Measurements from ENCODE around the gene PANX1. TPM values are rescaled to one million over a fixed set of nuclear protein-coding genes. Genes with fewer than 3 reads are reported as not detected.
"Not testable (repeated sequence)": the region's sequence is repeated elsewhere in the genome, so short reads cannot be mapped to it uniquely, and the experiment has no call there.

The PANX1 gene
- total RNA-seq, 2 donors from 2014 or later, result 9.6 to 16.5 TPM

DNA sequence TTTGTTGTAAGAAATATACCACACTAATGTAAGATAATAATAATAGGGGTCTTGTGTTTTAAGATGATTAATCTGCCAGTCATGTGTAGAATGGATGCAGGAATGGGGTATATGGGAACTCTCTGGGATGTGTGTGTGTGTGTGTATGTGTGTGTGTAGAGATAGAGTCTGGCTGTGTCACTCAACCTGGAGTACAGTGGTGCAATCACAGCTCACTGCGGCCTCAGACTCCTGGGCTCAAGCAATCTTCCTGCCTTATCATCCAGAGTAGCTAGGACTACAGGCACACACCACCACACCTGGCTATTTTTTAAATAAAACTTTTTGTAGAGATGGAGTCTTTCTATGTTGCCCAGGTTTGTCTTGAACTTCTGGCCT is 11.5 kb upstream of the PANX1 start:
- Mint-ChIP-seq H3K4me3 (no peak overlapping the region), H3K27me3 (peaks cover 4% of the 10 kb centered on the region), H3K9me3 (peaks cover 4% of the 10 kb centered on the region), H3K36me3 (ENCODE audit: low read depth) (no peaks in the 10 kb centered on the region), H3K4me1 (no peaks in the 10 kb centered on the region), H3K27ac (no peak overlapping the region)
- ATAC-seq (replicated peaks), result no peak

DNA sequence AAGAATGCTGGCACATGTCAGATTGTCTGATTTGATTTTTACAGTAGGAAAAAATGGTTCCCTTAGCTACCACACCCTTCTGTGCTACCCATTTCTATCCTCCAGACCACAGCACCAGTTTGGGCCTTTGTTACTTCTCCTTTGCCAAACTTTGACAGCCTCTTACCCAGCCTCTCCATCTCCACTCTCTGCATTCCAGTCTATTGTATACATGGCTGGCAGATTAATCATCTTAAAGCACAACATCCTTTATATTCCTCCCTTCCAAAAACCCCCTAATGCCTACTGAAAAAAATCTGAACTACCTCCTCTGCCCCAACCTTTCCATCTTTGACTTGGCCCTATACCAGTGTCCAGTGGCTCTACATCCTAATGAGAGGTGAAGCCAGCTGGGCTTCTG is 10.8 kb upstream of the PANX1 start:
- Mint-ChIP-seq H3K27me3 (peaks cover 4% of the 10 kb centered on the region), H3K4me3 (no peak overlapping the region), H3K9me3 (peaks cover 4% of the 10 kb centered on the region), H3K36me3 (ENCODE audit: low read depth) (no peaks in the 10 kb centered on the region), H3K27ac (no peak overlapping the region), H3K4me1 (no peaks in the 10 kb centered on the region)
- ATAC-seq (replicated peaks), result no peak

DNA sequence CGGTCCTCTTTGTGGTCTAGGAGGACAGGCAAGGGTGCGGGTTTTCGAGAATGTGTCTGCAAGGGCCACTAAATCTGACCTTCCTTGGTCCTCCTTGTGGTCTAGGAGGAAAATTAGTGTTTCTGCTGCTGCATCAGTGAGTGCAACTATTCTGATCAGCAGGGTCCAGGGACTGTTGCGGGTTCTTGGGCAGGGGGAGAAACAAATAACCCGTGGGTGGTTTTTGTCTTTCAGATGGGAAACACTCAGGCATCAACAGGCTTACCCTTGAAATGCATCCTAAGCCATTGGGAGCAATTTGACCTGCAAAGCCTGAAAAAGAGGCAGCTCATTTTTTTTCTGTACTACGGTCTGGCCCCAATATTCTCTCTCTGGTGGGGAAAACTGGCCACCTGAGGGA is 9.0 kb upstream of the PANX1 start:
- H3K36me3 Mint-ChIP-seq (ENCODE audit: low read depth); H3K4me1 Mint-ChIP-seq; ATAC-seq (replicated peaks); H3K9me3 Mint-ChIP-seq; H3K27me3 Mint-ChIP-seq; H3K4me3 Mint-ChIP-seq; H3K27ac Mint-ChIP-seq: not testable (repeated sequence)

DNA sequence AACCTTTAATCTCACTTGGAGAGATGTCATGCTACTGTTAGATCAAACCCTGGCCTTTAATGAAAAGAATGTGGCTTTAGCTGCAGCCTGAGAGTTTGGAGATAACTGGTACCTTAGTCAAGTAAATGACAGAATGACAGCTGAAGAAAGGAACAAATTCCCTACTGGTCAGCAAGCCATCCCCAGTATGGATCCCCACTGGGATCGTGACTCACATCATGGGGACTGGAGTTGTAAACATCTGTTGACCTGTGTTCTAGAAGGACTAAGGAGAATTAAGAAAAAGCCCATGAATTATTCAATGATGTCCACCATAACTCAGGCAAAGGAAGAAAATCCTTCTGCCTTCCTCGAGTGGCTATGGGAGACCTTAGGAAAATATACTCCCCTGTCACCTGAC is 8.1 kb upstream of the PANX1 start:
- H3K27ac Mint-ChIP-seq; H3K4me1 Mint-ChIP-seq; H3K27me3 Mint-ChIP-seq; H3K4me3 Mint-ChIP-seq; H3K9me3 Mint-ChIP-seq; ATAC-seq (replicated peaks); H3K36me3 Mint-ChIP-seq (ENCODE audit: low read depth): not testable (repeated sequence)

DNA sequence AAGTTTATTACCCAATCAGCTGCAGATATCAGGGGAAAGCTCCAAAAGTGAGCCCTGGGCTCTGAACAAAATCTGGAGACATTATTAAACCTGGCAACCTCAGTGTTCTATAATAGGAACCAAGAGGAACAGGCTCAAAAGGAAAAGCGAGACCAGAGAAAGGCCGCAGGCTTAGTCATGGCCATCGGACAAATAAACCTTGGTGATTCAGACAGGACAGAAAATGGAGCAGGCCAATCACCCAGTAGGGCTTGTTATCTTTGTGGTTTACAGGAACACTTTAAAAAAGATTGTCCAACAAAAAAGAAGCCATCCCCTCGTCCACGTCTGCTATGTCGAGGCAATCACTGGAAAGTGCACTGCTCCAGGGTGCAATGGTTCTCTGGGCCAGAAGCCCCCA is 7.7 kb upstream of the PANX1 start:
- H3K27me3 Mint-ChIP-seq, result no peaks in the 10 kb centered on the region
- no peaks in the 10 kb centered on the region for H3K36me3 Mint-ChIP-seq (ENCODE audit: low read depth)
- no peaks in the 10 kb centered on the region for H3K4me1 Mint-ChIP-seq
- H3K4me3 Mint-ChIP-seq, result no peak overlapping the region
- no peak overlapping the region for H3K27ac Mint-ChIP-seq
- no peak for ATAC-seq (replicated peaks)
- no peaks in the 10 kb centered on the region for H3K9me3 Mint-ChIP-seq

DNA sequence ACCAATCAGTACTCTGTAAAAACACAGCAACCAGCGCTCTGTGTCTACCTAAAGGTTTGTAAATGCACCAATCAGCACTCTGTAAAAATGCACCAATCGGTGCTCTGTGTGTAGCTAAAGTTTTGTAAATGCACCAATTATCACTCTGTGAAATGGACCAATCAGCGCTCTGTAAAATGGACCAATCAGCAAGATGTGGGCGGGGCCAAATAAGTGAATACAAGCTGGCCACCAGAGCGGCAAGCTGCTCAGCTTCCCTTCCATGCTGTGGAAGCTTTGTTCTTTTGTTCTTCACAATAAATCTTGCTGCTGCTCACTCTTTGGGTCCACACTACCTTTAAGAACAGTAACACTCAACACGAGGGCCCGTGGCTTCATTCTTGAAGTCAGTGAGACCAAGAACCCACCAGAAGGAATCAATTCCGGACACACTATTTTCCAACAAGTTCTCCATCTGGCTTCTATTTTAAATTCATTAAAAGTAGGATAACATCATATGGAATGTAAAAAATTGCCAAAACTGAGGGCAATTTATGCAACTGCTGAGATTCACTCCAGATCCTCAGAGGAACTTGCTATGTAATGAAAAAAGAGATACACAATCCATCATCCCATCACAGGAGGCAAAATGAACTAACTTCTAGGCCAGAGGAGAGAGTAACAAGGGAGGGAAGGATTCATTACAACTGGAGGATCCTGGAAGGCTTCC is 3.1 kb upstream of the PANX1 start:
- ATAC-seq (replicated peaks), result no peak
- no peaks in the 10 kb centered on the region for H3K27me3 Mint-ChIP-seq

DNA sequence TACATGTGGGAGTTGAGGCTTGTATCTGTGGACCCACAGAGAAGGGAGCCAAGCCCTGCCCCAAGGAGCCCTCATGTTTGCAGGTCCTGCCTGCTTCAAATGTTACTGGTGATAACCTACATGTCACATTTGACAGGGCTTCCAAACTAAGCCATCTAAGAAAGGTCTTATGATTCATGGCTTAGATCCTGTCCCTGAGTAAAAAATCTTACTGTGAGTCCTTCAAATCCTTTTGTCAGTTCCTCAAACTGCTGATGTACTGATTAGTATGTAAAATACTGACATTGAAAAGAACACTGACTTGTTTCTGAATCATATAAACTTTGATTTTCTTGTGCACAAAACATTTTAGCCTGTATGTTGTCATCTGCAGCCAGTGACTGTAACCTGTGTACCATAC is 1.0 kb upstream of the PANX1 start:
- no peak overlapping the region for H3K4me3 Mint-ChIP-seq
- H3K27ac Mint-ChIP-seq, result peak overlapping the region; percentile 89
- no peaks in the 10 kb centered on the region for H3K36me3 Mint-ChIP-seq (ENCODE audit: low read depth)
- H3K4me1 Mint-ChIP-seq, result peaks cover 10% of the 10 kb centered on the region
- H3K9me3 Mint-ChIP-seq, result no peaks in the 10 kb centered on the region
- no peak for ATAC-seq (replicated peaks)
- no peaks in the 10 kb centered on the region for H3K27me3 Mint-ChIP-seq

More for the DNA sequence above, 3.1 kb upstream of the PANX1 start:
- H3K4me3 Mint-ChIP-seq, result no peak overlapping the region
- H3K36me3 Mint-ChIP-seq (ENCODE audit: low read depth), result no peaks in the 10 kb centered on the region
- no peaks in the 10 kb centered on the region for H3K9me3 Mint-ChIP-seq
- peaks cover 10% of the 10 kb centered on the region for H3K4me1 Mint-ChIP-seq
- H3K27ac Mint-ChIP-seq, result no peak overlapping the region

DNA sequence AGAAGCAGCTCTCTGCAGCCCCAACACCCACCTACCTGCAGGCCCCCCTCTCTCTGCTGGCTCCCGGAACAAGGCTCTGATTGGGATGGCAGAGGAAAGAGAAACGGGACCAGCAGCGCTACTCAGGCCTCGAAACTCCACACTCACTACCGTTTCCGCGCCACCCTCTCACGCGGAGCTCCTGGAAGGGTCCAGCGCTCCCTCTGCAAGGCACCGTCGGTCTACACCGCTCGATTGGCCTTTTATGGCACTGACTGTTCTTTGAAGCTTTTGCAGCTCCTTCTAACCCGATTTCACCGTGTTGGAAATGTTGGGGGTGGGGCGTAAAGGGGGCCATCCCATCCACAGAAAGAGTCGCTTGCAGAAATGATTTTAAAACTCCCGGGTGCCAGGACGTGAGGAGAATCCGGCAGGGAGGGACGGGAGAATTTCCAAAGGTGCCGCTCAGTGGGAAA is 323 bp upstream of the PANX1 start:
- Mint-ChIP-seq H3K4me1 (peaks cover 12% of the 10 kb centered on the region), H3K9me3 (no peaks in the 10 kb centered on the region), H3K27ac (peak overlapping the region; percentile 89), H3K27me3 (no peaks in the 10 kb centered on the region), H3K36me3 (ENCODE audit: low read depth) (no peaks in the 10 kb centered on the region), H3K4me3 (no peak overlapping the region)
- ATAC-seq (replicated peaks), result peak; percentile 42

DNA sequence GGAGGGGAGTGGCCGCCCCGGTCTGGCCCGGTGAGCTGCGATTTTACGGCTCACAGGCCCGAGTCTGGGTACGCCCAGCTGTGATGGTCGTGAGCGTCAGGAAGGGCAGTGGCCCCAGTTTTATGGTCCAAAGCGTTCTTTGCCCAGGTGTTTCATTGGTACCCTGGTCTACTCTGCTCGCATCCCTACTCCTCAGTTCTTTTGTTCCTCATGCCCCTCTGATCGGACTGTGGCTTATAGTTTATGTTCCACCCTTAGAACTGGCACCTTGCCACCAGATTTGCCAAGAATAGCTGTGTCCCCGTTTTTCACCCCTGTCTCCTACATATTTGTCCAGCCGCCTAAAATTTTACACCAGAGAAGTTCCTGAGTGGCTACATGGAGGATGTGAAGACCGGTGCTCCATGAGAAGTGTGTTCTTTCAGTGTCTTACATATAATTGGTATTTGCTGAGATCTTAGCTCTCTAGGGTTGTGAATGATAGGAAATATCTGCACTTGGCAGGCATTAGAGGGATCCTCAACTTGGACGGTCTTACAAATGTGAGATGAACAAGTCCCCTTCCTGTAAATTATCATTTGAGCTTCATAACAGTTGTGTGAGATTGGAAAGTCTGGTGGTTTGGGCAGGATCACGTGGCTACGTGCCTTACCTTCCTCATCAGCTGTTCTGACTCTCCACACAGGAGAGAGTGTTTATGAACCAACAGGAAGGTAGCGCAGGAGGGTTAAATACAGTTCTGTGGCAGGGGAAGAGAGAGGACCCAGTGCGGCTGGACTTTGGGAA is 1.1 kb downstream of the PANX1 start:
- Mint-ChIP-seq H3K27ac (no peak overlapping the region), H3K36me3 (ENCODE audit: low read depth) (no peaks in the 10 kb centered on the region), H3K9me3 (no peaks in the 10 kb centered on the region), H3K27me3 (no peaks in the 10 kb centered on the region), H3K4me3 (no peak overlapping the region), H3K4me1 (peaks cover 23% of the 10 kb centered on the region)
- peak; percentile 47 for ATAC-seq (replicated peaks)

DNA sequence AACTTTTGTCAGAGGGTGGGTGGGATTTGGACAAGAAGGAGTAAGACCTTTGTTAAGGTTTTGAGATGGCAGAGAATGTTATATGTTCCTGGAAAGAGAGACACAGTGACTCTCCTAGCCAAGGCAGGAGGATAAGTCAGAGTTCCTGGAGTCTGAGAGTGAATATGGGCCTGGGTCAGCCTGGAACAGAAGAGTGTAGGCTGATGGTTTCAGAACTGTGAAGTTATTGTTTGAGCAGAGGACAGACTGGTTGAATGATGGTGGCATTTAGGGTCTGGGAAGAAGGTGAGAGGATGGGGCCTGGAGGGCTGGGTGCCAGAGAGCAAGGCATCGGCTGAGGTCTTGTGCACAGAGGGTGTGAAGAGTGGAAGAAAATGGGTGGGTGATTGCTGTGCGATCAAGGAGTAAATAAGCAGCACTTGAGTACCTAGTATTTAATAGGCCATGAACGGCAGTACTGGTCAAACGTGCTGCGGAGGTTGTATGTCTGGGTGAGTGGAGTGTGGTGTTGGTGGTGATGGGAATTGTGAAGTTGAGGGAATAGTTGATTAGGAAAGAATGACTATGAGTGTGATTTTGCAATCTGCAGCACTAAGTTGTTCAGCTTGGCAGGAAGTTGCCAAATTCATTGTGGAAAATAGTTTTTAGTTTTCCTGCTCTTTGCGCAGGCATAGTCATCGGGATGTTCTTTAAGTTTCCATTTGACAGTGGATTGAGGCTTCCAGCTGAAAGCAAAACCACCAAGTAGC is 1.8 kb downstream of the PANX1 start:
- no peak for ATAC-seq (replicated peaks)
- no peak overlapping the region for H3K4me3 Mint-ChIP-seq
- peaks cover 30% of the 10 kb centered on the region for H3K4me1 Mint-ChIP-seq
- no peaks in the 10 kb centered on the region for H3K9me3 Mint-ChIP-seq
- no peaks in the 10 kb centered on the region for H3K36me3 Mint-ChIP-seq (ENCODE audit: low read depth)
- no peak overlapping the region for H3K27ac Mint-ChIP-seq
- H3K27me3 Mint-ChIP-seq, result no peaks in the 10 kb centered on the region

DNA sequence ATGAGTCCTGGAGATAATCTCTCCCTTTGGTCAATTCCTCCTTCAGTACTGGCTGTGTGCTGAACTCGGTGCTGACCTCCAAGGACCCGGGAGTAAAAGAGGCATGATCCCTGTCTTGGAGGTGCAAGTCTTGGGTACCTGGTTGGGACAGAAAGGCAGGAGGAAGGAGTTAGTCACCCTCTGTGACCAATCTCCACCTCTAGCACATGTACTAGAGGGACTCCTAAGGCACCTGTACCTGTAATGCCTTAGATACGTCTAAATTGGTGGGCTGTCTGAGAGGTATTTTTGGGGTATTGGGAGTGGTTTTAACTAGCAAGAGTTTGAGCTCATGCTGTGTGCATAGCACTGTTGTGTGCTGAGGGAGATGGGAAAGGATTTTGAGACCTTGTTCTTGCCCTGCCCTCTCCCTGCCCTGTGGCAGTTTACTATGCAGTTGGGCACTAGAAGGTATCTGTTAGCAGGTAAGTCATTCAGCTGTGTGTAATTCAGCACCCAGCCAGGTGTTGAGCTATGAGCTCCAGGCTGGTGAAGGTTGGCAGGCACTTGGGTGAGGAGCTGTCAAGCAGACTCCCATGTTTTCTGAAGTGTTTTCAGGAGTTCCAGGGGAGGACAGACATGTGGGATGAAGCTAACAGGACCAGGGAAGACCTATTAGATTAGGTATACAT is 2.5 kb downstream of the PANX1 start:
- ATAC-seq (replicated peaks), result no peak
- no peak overlapping the region for H3K27ac Mint-ChIP-seq
- no peaks in the 10 kb centered on the region for H3K9me3 Mint-ChIP-seq
- peaks cover 37% of the 10 kb centered on the region for H3K4me1 Mint-ChIP-seq
- no peaks in the 10 kb centered on the region for H3K36me3 Mint-ChIP-seq (ENCODE audit: low read depth)
- no peak overlapping the region for H3K4me3 Mint-ChIP-seq
- no peaks in the 10 kb centered on the region for H3K27me3 Mint-ChIP-seq

DNA sequence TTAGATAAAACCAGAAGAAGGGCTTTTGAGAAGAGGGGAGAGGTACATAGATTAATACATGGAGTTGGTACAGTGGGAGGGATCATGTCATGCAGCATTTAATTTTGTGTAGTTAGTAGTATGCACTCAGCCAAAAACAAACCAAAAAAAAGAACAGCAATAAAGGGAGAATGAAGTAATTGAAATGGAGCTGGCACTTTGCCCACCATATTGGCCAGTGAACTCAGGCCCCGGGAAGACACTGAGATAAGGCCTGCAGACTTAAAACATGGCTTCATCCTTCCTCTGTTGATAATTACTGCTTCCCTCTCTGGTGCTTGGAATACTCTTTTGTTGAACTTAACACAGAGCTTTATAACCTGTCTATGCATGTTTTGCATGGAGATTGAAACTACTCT is 3.1 kb downstream of the PANX1 start:
- no peak for ATAC-seq (replicated peaks)
- H3K4me1 Mint-ChIP-seq, result peaks cover 41% of the 10 kb centered on the region

DNA sequence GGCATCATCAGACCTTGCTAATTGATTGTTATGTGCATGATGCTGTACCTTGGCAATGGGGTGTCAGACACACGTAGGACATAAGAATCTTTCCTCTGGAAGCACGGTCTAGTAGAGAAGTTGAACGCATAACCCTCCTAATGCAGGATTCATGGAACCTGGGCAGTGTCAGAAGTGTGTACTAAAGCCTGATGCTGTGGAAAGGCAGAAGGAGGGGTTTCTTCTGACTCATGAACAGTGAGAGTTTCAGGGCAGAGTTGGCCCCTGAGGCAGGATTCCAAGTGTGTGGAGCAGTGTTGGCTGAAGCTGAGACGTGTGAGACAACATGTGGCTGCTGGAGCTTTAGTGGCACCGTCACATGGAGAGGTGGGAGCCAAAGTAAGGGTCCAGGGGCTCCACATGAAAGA is 3.5 kb downstream of the PANX1 start:
- no peaks in the 10 kb centered on the region for H3K9me3 Mint-ChIP-seq
- peaks cover 42% of the 10 kb centered on the region for H3K4me1 Mint-ChIP-seq
- peaks cover 7% of the 10 kb centered on the region for H3K36me3 Mint-ChIP-seq (ENCODE audit: low read depth)
- H3K27ac Mint-ChIP-seq, result no peak overlapping the region
- no peak overlapping the region for H3K4me3 Mint-ChIP-seq
- H3K27me3 Mint-ChIP-seq, result no peaks in the 10 kb centered on the region
- ATAC-seq (replicated peaks), result no peak

More for the DNA sequence above, 3.1 kb downstream of the PANX1 start:
- Mint-ChIP-seq H3K36me3 (ENCODE audit: low read depth) (peaks cover 3% of the 10 kb centered on the region), H3K9me3 (no peaks in the 10 kb centered on the region), H3K27ac (no peak overlapping the region), H3K27me3 (no peaks in the 10 kb centered on the region), H3K4me3 (no peak overlapping the region)

DNA sequence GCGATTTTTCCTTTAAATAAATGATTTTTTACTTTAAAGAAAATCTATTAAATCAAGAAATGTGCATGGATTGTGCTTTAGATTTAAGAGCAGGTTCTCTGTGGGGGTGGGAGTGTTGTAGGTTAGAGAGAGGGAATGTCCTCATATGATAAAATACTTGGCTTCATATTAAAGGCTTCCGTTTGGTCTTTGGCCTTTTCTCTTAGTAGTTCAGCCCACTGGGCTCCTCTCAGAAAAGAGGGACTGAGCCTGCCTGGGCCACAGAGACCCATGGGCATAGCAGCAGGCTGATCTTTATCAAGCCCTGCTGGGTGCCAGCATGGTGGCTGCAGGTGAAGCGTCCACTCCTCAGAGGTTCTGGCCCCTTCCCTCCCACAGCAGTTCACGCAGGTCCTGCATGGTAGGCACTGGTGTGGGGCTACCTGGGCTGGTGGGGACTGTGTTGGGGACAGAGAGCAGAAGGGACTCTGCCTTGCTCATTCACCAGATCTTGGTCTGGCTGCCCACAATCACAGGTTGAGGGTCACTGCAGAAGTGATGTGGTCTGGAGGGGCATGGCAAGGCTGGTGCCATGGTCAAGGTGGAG is 4.3 kb downstream of the PANX1 start:
- Mint-ChIP-seq H3K9me3 (no peaks in the 10 kb centered on the region), H3K27ac (peak overlapping the region; percentile 25), H3K36me3 (ENCODE audit: low read depth) (peaks cover 9% of the 10 kb centered on the region), H3K4me3 (peak overlapping the region; percentile 66), H3K27me3 (no peaks in the 10 kb centered on the region), H3K4me1 (peaks cover 37% of the 10 kb centered on the region)
- no peak for ATAC-seq (replicated peaks)

Measured in activated T-helper 17 cell treated with anti-CD3 and anti-CD28 coated beads, Interleukin-2, amount 50 U/mL, for 72 hours (primary cell).